Activated CD8-positive, alpha-beta memory T cell treated with anti-CD3 and anti-CD28 coated beads for 1 hour (primary cell): Measurements from ENCODE around the gene NDUFS2.

Source experiments
- DNase-seq, 2 donors: peaks; one replicate each; pipeline ENCODE4 v3.0.0-alpha.2; 2020; ENCODE audit warnings: low read depth in 1 of 2; ENCODE audit errors: extremely low read depth in 1 of 2

Gene NDUFS2

GRCh38 chr1:161172349-161172748, 29.8 kb upstream of the NDUFS2 start:
- DNase-seq: no peak

GRCh38 chr1:161172776-161173376, 29.3 kb upstream of the NDUFS2 start:
- DNase-seq: no peak

- DNase-seq: no peak
Measured at GRCh38 chr1:161173711-161174110, 28.5 kb upstream of the NDUFS2 start.

GRCh38 chr1:161174911-161175310, 27.3 kb upstream of the NDUFS2 start:
- no peak for DNase-seq

GRCh38 chr1:161175771-161176453, 26.3 kb upstream of the NDUFS2 start:
- no peak for DNase-seq

GRCh38 chr1:161176468-161177111, 25.6 kb upstream of the NDUFS2 start:
- DNase-seq: no peak

- peak; percentile 76 to 95 for DNase-seq
Measured at GRCh38 chr1:161177112-161177935, 24.8 kb upstream of the NDUFS2 start, which contains the start of gene B4GALT3. TSS of gene B4GALT3 (minus strand) at chr1:161177507. CDS start at chr1:161176060, 1,447 bp downstream.

- DNase-seq: no peak
Measured at GRCh38 chr1:161177936-161178244, 24.3 kb upstream of the NDUFS2 start.

- DNase-seq: no peak
Measured at GRCh38 chr1:161179698-161180097, 22.5 kb upstream of the NDUFS2 start.

- DNase-seq: no peak
Measured at GRCh38 chr1:161180639-161181038, 21.5 kb upstream of the NDUFS2 start.

GRCh38 chr1:161182214-161182613, 20.0 kb upstream of the NDUFS2 start:
- DNase-seq: peak in 1 of 2 donors; percentile 30

GRCh38 chr1:161185282-161185682, 16.9 kb upstream of the NDUFS2 start:
- peak; percentile 30 to 52 for DNase-seq

- DNase-seq: no peak
Measured at GRCh38 chr1:161185732-161186311, 16.3 kb upstream of the NDUFS2 start.

GRCh38 chr1:161187311-161187710, 14.9 kb upstream of the NDUFS2 start:
- no peak for DNase-seq

GRCh38 chr1:161188381-161188780, 13.8 kb upstream of the NDUFS2 start:
- no peak for DNase-seq

GRCh38 chr1:161189036-161189435, 13.1 kb upstream of the NDUFS2 start:
- DNase-seq: no peak

GRCh38 chr1:161190962-161191521, 11.1 kb upstream of the NDUFS2 start:
- no peak for DNase-seq

GRCh38 chr1:161191971-161192370, 10.2 kb upstream of the NDUFS2 start:
- DNase-seq: no peak

- DNase-seq: peak in 1 of 2 donors; percentile 38
Measured at GRCh38 chr1:161192476-161193465, 9.4 kb upstream of the NDUFS2 start.
